Osteocyte (in vitro differentiated cells): ENCODE data around the gene KRT39. TPM values are rescaled to one million over a fixed set of nuclear protein-coding genes. Genes with fewer than 3 reads are reported as not detected.

Source experiments
- DNase-seq: peaks from one replicate; pipeline ENCODE4 v3.0.0; 2021; ENCODE audit warnings: mixed read lengths; ENCODE audit not compliant: unreplicated experiment; ENCODE audit errors: extremely low spot score
- H3K27ac Mint-ChIP-seq: one replicate; pipeline ENCODE4 v1.8.0; 2021; ENCODE audit warnings: mild to moderate bottlenecking, mixed read lengths; ENCODE audit not compliant: unreplicated experiment
- H3K27me3 Mint-ChIP-seq: one replicate; pipeline ENCODE4 v1.8.0; 2021; ENCODE audit warnings: mixed read lengths; ENCODE audit not compliant: unreplicated experiment
- H3K36me3 Mint-ChIP-seq: one replicate; pipeline ENCODE4 v1.8.0; 2021; ENCODE audit warnings: mixed read lengths; ENCODE audit not compliant: unreplicated experiment
- H3K4me1 Mint-ChIP-seq: one replicate; pipeline ENCODE4 v1.8.0; 2021; ENCODE audit warnings: mixed read lengths; ENCODE audit not compliant: unreplicated experiment
- H3K4me3 Mint-ChIP-seq: one replicate; pipeline ENCODE4 v1.8.0; 2021; ENCODE audit warnings: mild to moderate bottlenecking, moderate library complexity, mixed read lengths; ENCODE audit not compliant: unreplicated experiment
- H3K9me3 Mint-ChIP-seq: one replicate; pipeline ENCODE4 v1.8.0; 2021; ENCODE audit warnings: mixed read lengths; ENCODE audit not compliant: unreplicated experiment
- total RNA-seq: library from RNA; stranded (reverse); gene quantifications from 2 replicates; pipeline ENCODE4 v1.2.1, GENCODE V29; 2021
- TF ChIP-seq, protein P1 (sequence below): fragments of 200-600 bp; sonication (generic); IDR thresholded peaks from 2 replicates; pipeline ENCODE4 v1.5.0; 2021; ENCODE audit warnings: antibody characterized with exemption, mild to moderate bottlenecking, moderate library complexity

Gene KRT39
- total RNA-seq, 1 donor from 2014 or later, result not detected

DNA sequence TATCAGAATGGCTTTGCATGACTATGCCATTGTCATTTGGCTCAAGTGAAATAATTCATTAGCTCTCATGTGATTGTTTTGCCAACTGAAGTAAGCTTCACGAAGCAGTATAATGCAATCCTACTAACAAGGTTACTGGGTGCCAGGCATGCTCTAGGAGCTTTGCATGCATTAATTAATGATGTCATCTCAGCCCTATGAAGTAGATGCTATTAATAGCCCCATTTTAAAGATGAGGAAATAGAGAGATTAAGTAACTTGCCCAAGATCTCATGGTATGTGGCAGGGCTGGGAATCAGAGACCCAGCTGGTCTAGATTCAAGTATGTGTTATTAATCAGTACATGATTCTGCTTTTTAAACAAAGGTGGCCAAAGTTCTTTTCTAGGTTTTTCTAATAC is 14.1 kb downstream of the KRT39 start:
- H3K9me3 Mint-ChIP-seq, result no peaks in the 10 kb centered on the region
- peaks cover 5% of the 10 kb centered on the region for H3K27me3 Mint-ChIP-seq
- H3K4me3 Mint-ChIP-seq, result no peak overlapping the region
- H3K27ac Mint-ChIP-seq, result no peak overlapping the region
- no peak for DNase-seq
- H3K4me1 Mint-ChIP-seq, result peaks cover 22% of the 10 kb centered on the region
- H3K36me3 Mint-ChIP-seq, result no peaks in the 10 kb centered on the region
- TF ChIP-seq, protein P1, sequence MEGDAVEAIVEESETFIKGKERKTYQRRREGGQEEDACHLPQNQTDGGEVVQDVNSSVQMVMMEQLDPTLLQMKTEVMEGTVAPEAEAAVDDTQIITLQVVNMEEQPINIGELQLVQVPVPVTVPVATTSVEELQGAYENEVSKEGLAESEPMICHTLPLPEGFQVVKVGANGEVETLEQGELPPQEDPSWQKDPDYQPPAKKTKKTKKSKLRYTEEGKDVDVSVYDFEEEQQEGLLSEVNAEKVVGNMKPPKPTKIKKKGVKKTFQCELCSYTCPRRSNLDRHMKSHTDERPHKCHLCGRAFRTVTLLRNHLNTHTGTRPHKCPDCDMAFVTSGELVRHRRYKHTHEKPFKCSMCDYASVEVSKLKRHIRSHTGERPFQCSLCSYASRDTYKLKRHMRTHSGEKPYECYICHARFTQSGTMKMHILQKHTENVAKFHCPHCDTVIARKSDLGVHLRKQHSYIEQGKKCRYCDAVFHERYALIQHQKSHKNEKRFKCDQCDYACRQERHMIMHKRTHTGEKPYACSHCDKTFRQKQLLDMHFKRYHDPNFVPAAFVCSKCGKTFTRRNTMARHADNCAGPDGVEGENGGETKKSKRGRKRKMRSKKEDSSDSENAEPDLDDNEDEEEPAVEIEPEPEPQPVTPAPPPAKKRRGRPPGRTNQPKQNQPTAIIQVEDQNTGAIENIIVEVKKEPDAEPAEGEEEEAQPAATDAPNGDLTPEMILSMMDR, result no peak

DNA sequence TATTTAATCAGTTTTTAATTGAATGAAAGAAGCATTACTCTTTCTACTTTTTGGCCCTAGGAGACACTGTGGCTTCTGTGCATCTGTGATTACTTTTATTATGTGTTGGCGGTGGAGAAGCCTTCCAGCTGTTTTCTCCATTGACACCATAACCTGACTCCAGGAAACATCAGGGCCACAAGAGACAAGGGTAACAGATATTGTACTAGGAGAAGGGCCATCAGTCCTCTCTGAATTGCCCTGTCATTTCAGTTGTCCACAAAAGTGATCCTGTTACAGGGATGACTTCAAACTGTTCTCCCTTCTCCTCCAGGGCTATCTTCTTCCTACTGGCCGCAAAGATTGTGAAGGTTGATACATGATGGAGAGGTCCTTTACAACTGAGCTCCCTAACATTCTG is 14.6 kb downstream of the KRT39 start:
- Mint-ChIP-seq H3K27ac (no peak overlapping the region), H3K27me3 (peaks cover 5% of the 10 kb centered on the region), H3K4me3 (no peak overlapping the region), H3K36me3 (no peaks in the 10 kb centered on the region), H3K4me1 (peaks cover 17% of the 10 kb centered on the region), H3K9me3 (no peaks in the 10 kb centered on the region)
- TF ChIP-seq, protein P1, result no peak
- no peak for DNase-seq

DNA sequence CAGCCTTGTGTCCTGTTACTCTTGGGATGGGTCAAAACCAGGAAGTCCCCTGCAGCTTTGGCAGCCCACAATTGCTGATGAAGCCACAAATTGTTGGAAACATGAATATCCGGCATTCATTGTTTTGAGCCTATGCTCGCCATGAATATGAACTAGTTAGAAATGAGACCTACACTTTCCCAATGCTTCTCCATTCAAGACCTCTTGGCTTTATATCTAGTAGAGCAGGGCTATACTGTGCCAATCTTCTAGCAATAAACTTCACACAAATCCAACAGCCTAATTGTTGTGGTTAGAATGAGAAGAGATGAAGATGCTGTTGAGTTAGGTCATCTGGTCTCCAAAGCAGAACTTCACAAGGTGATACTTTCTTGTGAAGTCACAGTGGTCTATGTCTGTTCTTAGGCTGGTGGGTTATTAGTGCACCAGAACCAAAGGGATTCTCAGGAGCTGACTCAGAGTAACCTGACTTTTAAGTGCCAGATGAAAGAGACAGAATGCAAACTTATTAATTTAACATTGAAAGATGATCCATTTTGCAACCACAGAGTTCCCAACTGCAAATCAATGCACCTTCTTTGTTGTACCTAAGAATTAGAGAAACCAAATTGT is 15.6 kb downstream of the KRT39 start:
- no peak for DNase-seq
- TF ChIP-seq, protein P1, result no peak
- Mint-ChIP-seq H3K27ac (no peak overlapping the region), H3K4me1 (peaks cover 6% of the 10 kb centered on the region), H3K36me3 (no peaks in the 10 kb centered on the region), H3K9me3 (no peaks in the 10 kb centered on the region), H3K4me3 (no peak overlapping the region), H3K27me3 (peaks cover 5% of the 10 kb centered on the region)

DNA sequence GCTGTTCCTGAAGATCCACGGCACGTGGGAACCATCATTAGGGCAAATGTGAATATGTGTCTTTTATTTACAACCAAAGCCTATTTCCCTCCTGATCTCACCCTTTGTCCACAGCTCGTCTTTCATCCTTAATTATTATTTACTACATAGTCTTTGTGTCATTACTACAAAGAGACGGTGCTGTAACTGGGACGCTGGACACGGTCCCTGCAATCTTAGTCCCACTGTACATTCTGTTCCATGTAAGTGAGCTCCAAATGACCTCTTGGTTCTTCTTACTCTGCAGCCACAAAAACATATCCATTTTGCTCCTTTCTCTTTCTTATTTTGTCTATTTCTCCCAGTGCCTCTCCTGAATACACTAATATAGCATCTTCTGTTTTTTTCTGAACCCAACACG is 16.6 kb downstream of the KRT39 start:
- no peaks in the 10 kb centered on the region for H3K4me1 Mint-ChIP-seq
- peaks cover 5% of the 10 kb centered on the region for H3K27me3 Mint-ChIP-seq
- no peak overlapping the region for H3K4me3 Mint-ChIP-seq

DNA sequence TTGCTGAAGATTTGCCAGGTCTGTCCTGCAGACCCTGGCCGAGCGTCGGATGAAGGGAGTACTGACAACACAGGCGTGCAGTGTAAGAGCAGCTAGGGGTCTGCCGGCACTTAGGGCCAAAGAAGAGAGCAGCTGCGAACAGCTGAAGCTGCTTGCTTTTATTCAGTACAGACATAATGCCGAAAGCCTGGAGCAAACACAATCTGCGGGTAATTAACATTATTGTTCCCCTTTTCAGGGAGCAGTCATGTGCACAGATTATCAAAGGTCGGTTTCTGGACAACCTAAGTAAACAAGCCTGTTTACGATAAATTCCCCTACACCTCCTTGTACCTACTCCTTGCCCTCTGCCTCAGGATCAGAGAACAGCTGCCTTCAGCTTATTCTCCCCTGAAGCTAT is 17.3 kb downstream of the KRT39 start:
- no peaks in the 10 kb centered on the region for H3K36me3 Mint-ChIP-seq
- DNase-seq, result no peak
- TF ChIP-seq, protein P1, result no peak
- no peak overlapping the region for H3K4me3 Mint-ChIP-seq
- no peaks in the 10 kb centered on the region for H3K4me1 Mint-ChIP-seq
- H3K27me3 Mint-ChIP-seq, result peaks cover 5% of the 10 kb centered on the region
- no peaks in the 10 kb centered on the region for H3K9me3 Mint-ChIP-seq
- no peak overlapping the region for H3K27ac Mint-ChIP-seq

More for the DNA sequence above, 16.6 kb downstream of the KRT39 start:
- Mint-ChIP-seq H3K36me3 (no peaks in the 10 kb centered on the region), H3K9me3 (no peaks in the 10 kb centered on the region), H3K27ac (no peak overlapping the region)
- DNase-seq, result no peak
- TF ChIP-seq, protein P1, result no peak
